Mesenchymal stem cell (in vitro differentiated cells and primary cell): Measurements from ENCODE around the gene DIS3L2.

ENCODE experiments used
- DNase-seq: peaks from one replicate; pipeline ENCODE4 v3.0.0-alpha.2; 2013
- H2AFZ ChIP-seq: one replicate; pipeline ENCODE4 v1.6.1; 2013; ENCODE audit warnings: low read depth, mild to moderate bottlenecking, control low read depth, inconsistent platforms, low read length, moderate library complexity
- H2AK5ac ChIP-seq: 2 replicates; pipeline ENCODE4 v1.6.1; 2013; ENCODE audit warnings: low read length, moderate library complexity, mild to moderate bottlenecking, inconsistent platforms; ENCODE audit not compliant: severe bottlenecking
- H2BK120ac ChIP-seq: one replicate; pipeline ENCODE4 v1.6.1; 2013; ENCODE audit warnings: low read depth, mild to moderate bottlenecking, inconsistent platforms, low read length, moderate library complexity
- H2BK12ac ChIP-seq, 2 experiments: one replicate each; pipeline ENCODE4 v1.6.1; 2013; ENCODE audit warnings: inconsistent platforms in 2 of 2, low read length in 2 of 2, mild to moderate bottlenecking in 2 of 2, moderate library complexity in 2 of 2, control low read depth in 1 of 2
- H2BK15ac ChIP-seq: one replicate; pipeline ENCODE4 v1.6.1; 2013; ENCODE audit warnings: mild to moderate bottlenecking, low read depth, inconsistent platforms; ENCODE audit not compliant: poor library complexity, severe bottlenecking
- H2BK5ac ChIP-seq: 2 replicates; pipeline ENCODE4 v1.6.1; 2013; ENCODE audit warnings: low read depth, mild to moderate bottlenecking, low read length, control low read depth, inconsistent platforms; ENCODE audit not compliant: poor library complexity, severe bottlenecking
- H3K14ac ChIP-seq, 2 experiments: one replicate each; pipeline ENCODE4 v1.6.1; 2013; ENCODE audit warnings: inconsistent platforms in 2 of 2, low read length in 2 of 2, control low read depth in 1 of 2, mild to moderate bottlenecking in 1 of 2, moderate library complexity in 1 of 2
- H3K18ac ChIP-seq, 2 experiments: one replicate each; pipeline ENCODE4 v1.6.1; 2013; ENCODE audit warnings: inconsistent platforms in 2 of 2, low read length in 2 of 2, control low read depth in 1 of 2, low read depth in 1 of 2, mild to moderate bottlenecking in 1 of 2
- H3K23ac ChIP-seq, 2 experiments: one replicate each; pipeline ENCODE4 v1.6.1; 2013; ENCODE audit warnings: inconsistent platforms in 2 of 2, low read length in 2 of 2, mild to moderate bottlenecking in 2 of 2, moderate library complexity in 2 of 2, control low read depth in 1 of 2
- H3K27ac ChIP-seq: 2 replicates; pipeline ENCODE4 v1.5.1; 2013; ENCODE audit warnings: mild to moderate bottlenecking, moderate library complexity, low read length, control low read depth, inconsistent platforms; ENCODE audit not compliant: poor library complexity, severe bottlenecking
- H3K27me3 ChIP-seq, 2 experiments: 2 replicates each; pipeline versions ENCODE4 v1.6.1 to v1.7.0; 2013; ENCODE audit warnings: low read length in 2 of 2, mild to moderate bottlenecking in 2 of 2, moderate library complexity in 2 of 2, control low read depth in 1 of 2, inconsistent platforms in 1 of 2; ENCODE audit not compliant: control insufficient read depth in 1 of 2, insufficient read depth in 1 of 2
- H3K36me3 ChIP-seq, 2 experiments: 2 replicates each; pipeline versions ENCODE4 v1.6.1 to v1.7.0; 2013; ENCODE audit warnings: low read length in 2 of 2, control low read depth in 1 of 2, inconsistent platforms in 1 of 2, low read depth in 1 of 2, mild to moderate bottlenecking in 1 of 2; ENCODE audit not compliant: insufficient read depth in 2 of 2, control insufficient read depth in 1 of 2
- H3K4ac ChIP-seq, 2 experiments: one replicate each; pipeline ENCODE4 v1.6.1; 2013; ENCODE audit warnings: inconsistent platforms in 2 of 2, low read length in 2 of 2, mild to moderate bottlenecking in 2 of 2, moderate library complexity in 2 of 2, control low read depth in 1 of 2, low read depth in 1 of 2
- H3K4me1 ChIP-seq: 2 replicates; pipeline ENCODE4 v1.6.1; 2013; ENCODE audit warnings: low read depth, low read length, control low read depth; ENCODE audit not compliant: control insufficient read depth, insufficient read depth
- H3K4me2 ChIP-seq: 2 replicates; pipeline ENCODE4 v1.6.1; 2013; ENCODE audit warnings: low read length, mild to moderate bottlenecking, inconsistent platforms; ENCODE audit not compliant: poor library complexity, severe bottlenecking
- H3K4me3 ChIP-seq, 2 experiments: 2 replicates each; pipeline versions ENCODE4 v1.5.1 to v1.7.0; 2013; ENCODE audit warnings: low read length in 2 of 2, mild to moderate bottlenecking in 2 of 2, control low read depth in 1 of 2, low read depth in 1 of 2; ENCODE audit not compliant: insufficient read depth in 1 of 2
- H3K79me1 ChIP-seq: replicated peaks from 2 replicates; pipeline ENCODE4 v1.6.1; 2013; ENCODE audit warnings: mild to moderate bottlenecking, control low read depth, low read length, inconsistent platforms; ENCODE audit not compliant: poor library complexity, severe bottlenecking
- H3K9ac ChIP-seq: 2 replicates; pipeline ENCODE4 v1.7.0; 2013; ENCODE audit warnings: mild to moderate bottlenecking, low read length, moderate library complexity
- H3K9me3 ChIP-seq: 2 replicates; pipeline ENCODE4 v1.7.0; 2013; ENCODE audit warnings: mild to moderate bottlenecking, low read length; ENCODE audit not compliant: control insufficient read depth
- H4K8ac ChIP-seq: one replicate; pipeline ENCODE4 v1.6.1; 2013; ENCODE audit warnings: inconsistent platforms, mild to moderate bottlenecking, low read length, moderate library complexity
- H4K91ac ChIP-seq: one replicate; pipeline ENCODE4 v1.6.1; 2013; ENCODE audit warnings: mild to moderate bottlenecking, low read length, inconsistent platforms
- WGBS: methylation state at CpG from one replicate; pipeline ENCODE4 v1.1.7; 2013; ENCODE audit warnings: mixed read lengths; 5-methylcytosine and 5-hydroxymethylcytosine counted together

The DIS3L2 gene

GRCh38 chr2:231931481-231931915 lies 30.0 kb upstream of the DIS3L2 start:
- 87% methylated on average over 7 of the region's 7 CpGs for WGBS
- Histone ChIP-seq H2BK15ac (no peak overlapping the region), H3K27me3 (peaks cover 62 to 93% of the 10 kb centered on the region in 2 experiments), H3K4ac (no peak overlapping the region), H2BK120ac (no peak overlapping the region), H3K9ac (no peak overlapping the region), H3K79me1 (no peaks in the 10 kb centered on the region), H2AFZ (no peak overlapping the region), H3K4me2 (no peak overlapping the region), H4K8ac (no peak overlapping the region), H2AK5ac (no peak overlapping the region), H4K91ac (no peak overlapping the region), H3K27ac (no peak overlapping the region), H3K9me3 (no peaks in the 10 kb centered on the region), H2BK5ac (no peak overlapping the region), H3K4me3 (no peak overlapping the region), H3K4me1 (peaks cover 15% of the 10 kb centered on the region), H2BK12ac (no peak overlapping the region), H3K14ac (no peak overlapping the region), H3K18ac (no peak overlapping the region), H3K23ac (no peak overlapping the region), H3K36me3 (no peaks in the 10 kb centered on the region)
- DNase-seq: no peak

- Histone ChIP-seq H2BK12ac (no peak overlapping the region), H3K14ac (no peak overlapping the region), H4K8ac (no peak overlapping the region), H3K9me3 (no peaks in the 10 kb centered on the region), H3K9ac (no peak overlapping the region), H3K27me3 (peaks cover 51 to 84% of the 10 kb centered on the region in 2 experiments), H2BK15ac (no peak overlapping the region), H3K79me1 (no peaks in the 10 kb centered on the region), H2BK120ac (no peak overlapping the region), H2AK5ac (no peak overlapping the region), H3K4me3 (no peak overlapping the region), H3K18ac (no peak overlapping the region), H3K4ac (no peak overlapping the region), H3K4me2 (no peak overlapping the region), H3K4me1 (peaks cover 4% of the 10 kb centered on the region), H2AFZ (no peak overlapping the region), H3K36me3 (no peaks in the 10 kb centered on the region), H3K27ac (no peak overlapping the region), H2BK5ac (no peak overlapping the region), H3K23ac (no peak overlapping the region), H4K91ac (no peak overlapping the region)
- DNase-seq: no peak
- 86% methylated on average over 3 of the region's 3 CpGs for WGBS
Measured at GRCh38 chr2:231932711-231932970, 28.9 kb upstream of the DIS3L2 start.

GRCh38 chr2:231932985-231933915 lies 28.3 kb upstream of the DIS3L2 start:
- H2AK5ac ChIP-seq: no peak overlapping the region
- H3K9me3 ChIP-seq: no peaks in the 10 kb centered on the region
- H2BK5ac ChIP-seq: no peak overlapping the region
- H3K36me3 ChIP-seq: no peaks in the 10 kb centered on the region
- no peak overlapping the region for H2AFZ ChIP-seq
- no peak overlapping the region for H3K14ac ChIP-seq
- no peak overlapping the region for H3K4me3 ChIP-seq
- no peak overlapping the region for H4K8ac ChIP-seq
- no peak overlapping the region for H4K91ac ChIP-seq
- H3K4me1 ChIP-seq: peaks cover 4% of the 10 kb centered on the region
- no peaks in the 10 kb centered on the region for H3K79me1 ChIP-seq
- H2BK120ac ChIP-seq: no peak overlapping the region
- no peak overlapping the region for H3K18ac ChIP-seq
- H3K27me3 ChIP-seq: peaks cover 45 to 77% of the 10 kb centered on the region in 2 experiments
- no peak overlapping the region for H3K23ac ChIP-seq
- no peak overlapping the region for H2BK12ac ChIP-seq
- no peak overlapping the region for H3K9ac ChIP-seq
- H3K4me2 ChIP-seq: no peak overlapping the region
- H2BK15ac ChIP-seq: no peak overlapping the region
- H3K4ac ChIP-seq: no peak overlapping the region
- no peak overlapping the region for H3K27ac ChIP-seq
- DNase-seq: no peak
- 77% methylated on average over 15 of the region's 15 CpGs for WGBS

GRCh38 chr2:231933916-231934401 lies 27.6 kb upstream of the DIS3L2 start:
- H3K36me3 ChIP-seq: no peaks in the 10 kb centered on the region
- no peaks in the 10 kb centered on the region for H3K9me3 ChIP-seq
- H2BK12ac ChIP-seq: no peak overlapping the region
- no peak overlapping the region for H4K91ac ChIP-seq
- H2AFZ ChIP-seq: no peak overlapping the region
- no peak overlapping the region for H3K23ac ChIP-seq
- no peak overlapping the region for H2BK120ac ChIP-seq
- 93% methylated on average over 13 of the region's 13 CpGs for WGBS
- H2BK5ac ChIP-seq: no peak overlapping the region
- H3K4ac ChIP-seq: no peak overlapping the region
- no peak overlapping the region for H3K9ac ChIP-seq
- no peak overlapping the region for H3K4me3 ChIP-seq
- H3K4me2 ChIP-seq: no peak overlapping the region
- no peak overlapping the region for H3K27ac ChIP-seq
- peaks cover 37 to 70% of the 10 kb centered on the region in 2 experiments for H3K27me3 ChIP-seq
- H3K18ac ChIP-seq: no peak overlapping the region
- H2BK15ac ChIP-seq: no peak overlapping the region
- DNase-seq: no peak
- H3K4me1 ChIP-seq: peaks cover 4% of the 10 kb centered on the region
- H2AK5ac ChIP-seq: no peak overlapping the region
- H3K79me1 ChIP-seq: no peaks in the 10 kb centered on the region
- no peak overlapping the region for H4K8ac ChIP-seq
- H3K14ac ChIP-seq: no peak overlapping the region
